Thymus (tissue), 11 donors: Measurements from ENCODE around the gene LRFN4. TPM values are rescaled to one million over a fixed set of nuclear protein-coding genes. Genes with fewer than 3 reads are reported as not detected.

Experiments
- DNase-seq, 9 donors: peaks; one replicate each; pipeline ENCODE4 v3.0.0-alpha.2; 2013; ENCODE audit warnings: low spot score in 9 of 9, low read depth in 6 of 9, missing footprints in 1 of 9
- H3K27ac ChIP-seq, 2 donors: one replicate each; pipeline ENCODE4 v1.5.1; 2013; ENCODE audit warnings: control low read depth in 1 of 2, low read depth in 1 of 2, low read length in 1 of 2, mild to moderate bottlenecking in 1 of 2, moderate library complexity in 1 of 2
- H3K27me3 ChIP-seq, 2 donors: one replicate each; pipeline ENCODE4 v1.5.1; 2013; ENCODE audit warnings: low read length in 1 of 2; ENCODE audit not compliant: control insufficient read depth in 2 of 2, insufficient read depth in 1 of 2
- H3K36me3 ChIP-seq, 2 donors: one replicate each; pipeline ENCODE4 v1.5.1; 2013; ENCODE audit warnings: low read length in 1 of 2, mild to moderate bottlenecking in 1 of 2, moderate library complexity in 1 of 2; ENCODE audit not compliant: control insufficient read depth in 2 of 2, insufficient read depth in 2 of 2
- H3K4me1 ChIP-seq, 2 donors: one replicate each; pipeline ENCODE4 v1.5.1; 2013; ENCODE audit warnings: low read length in 2 of 2; ENCODE audit not compliant: control insufficient read depth in 2 of 2, insufficient read depth in 2 of 2
- H3K4me3 ChIP-seq, 2 donors: one replicate each; pipeline ENCODE4 v1.5.1; 2013; ENCODE audit warnings: low read length in 2 of 2, control low read depth in 1 of 2, mild to moderate bottlenecking in 1 of 2
- H3K9me3 ChIP-seq, 2 donors: one replicate each; pipeline ENCODE4 v1.5.1; 2013; ENCODE audit warnings: low read length in 1 of 2, mild to moderate bottlenecking in 1 of 2; ENCODE audit not compliant: control insufficient read depth in 2 of 2, insufficient read depth in 1 of 2
- WGBS: extraction: QIAGEN DNeasy Blood & Tissue Kit; methylation state at CpG from one replicate; pipeline ENCODE4 v1.1.7; 2013; 5-methylcytosine and 5-hydroxymethylcytosine counted together
- polyA plus RNA-seq: library from polyadenylated mRNA; stranded (reverse); fragments of 200-250 nt; gene quantifications from one replicate; pipeline ENCODE4 v1.2.3, GENCODE V29; 2013
- total RNA-seq: library from RNA; stranded (reverse); fragments of 120-200 nt; gene quantifications from one replicate; pipeline ENCODE4 v1.2.4, GENCODE V29; 2013
- donor health status: healthy.

LRFN4 gene
- total and polyA plus RNA-seq, 2 donors: 10.7 to 20.1 TPM

DNA sequence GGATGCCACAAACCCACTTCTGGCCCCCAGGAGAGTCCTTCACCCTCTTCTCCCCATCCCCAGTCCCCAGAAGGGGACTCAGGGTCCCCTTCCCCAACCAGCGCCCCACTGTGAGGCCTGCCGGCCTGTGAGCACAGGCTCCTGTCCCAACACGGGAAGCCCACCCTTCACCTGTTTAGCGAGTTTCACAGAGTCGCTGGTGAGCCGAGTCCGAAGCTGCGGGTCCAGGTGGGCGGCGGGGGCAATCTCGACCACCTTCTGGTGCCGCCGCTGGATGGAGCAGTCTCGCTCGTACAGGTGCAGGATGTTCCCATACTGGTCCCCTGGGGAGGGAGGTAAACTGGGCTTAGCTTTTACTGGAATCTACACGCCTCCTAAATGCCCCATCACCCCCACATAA, 13.3 kb downstream of the LRFN4 start:
- no peak overlapping the region for H3K4me3 ChIP-seq

GRCh38 chr11:66870616-66871520, 14.0 kb downstream of the LRFN4 start:
- Histone ChIP-seq H3K4me1 (peaks cover 4 to 8% of the 10 kb centered on the region in 2 donors), H3K27ac (no peak overlapping the region), H3K9me3 (no peaks in the 10 kb centered on the region), H3K36me3 (no peaks in the 10 kb centered on the region), H3K27me3 (peaks cover 0 to 2% of the 10 kb centered on the region in 2 donors), H3K4me3 (no peak overlapping the region)
- WGBS: 97% methylated on average over 39 of the region's 39 CpGs
- no peak for DNase-seq

More for the DNA sequence above, 13.3 kb downstream of the LRFN4 start:
- Histone ChIP-seq H3K36me3 (no peaks in the 10 kb centered on the region), H3K27me3 (no peaks in the 10 kb centered on the region), H3K27ac (no peak overlapping the region), H3K9me3 (no peaks in the 10 kb centered on the region), H3K4me1 (peaks cover 4 to 8% of the 10 kb centered on the region in 2 donors)
- DNase-seq: no peak
- WGBS: 98% methylated on average over 16 of the region's 16 CpGs

GRCh38 chr11:66871521-66871901, 14.6 kb downstream of the LRFN4 start:
- Histone ChIP-seq H3K27ac (no peak overlapping the region), H3K36me3 (no peaks in the 10 kb centered on the region), H3K27me3 (peaks cover 0 to 2% of the 10 kb centered on the region in 2 donors), H3K4me3 (no peak overlapping the region), H3K9me3 (no peaks in the 10 kb centered on the region), H3K4me1 (peaks cover 4 to 8% of the 10 kb centered on the region in 2 donors)
- WGBS: 97% methylated on average over 18 of the region's 18 CpGs
- no peak for DNase-seq

GRCh38 chr11:66874232-66874631, 17.4 kb downstream of the LRFN4 start:
- DNase-seq: no peak
- H3K9me3 ChIP-seq: no peaks in the 10 kb centered on the region
- 92% methylated on average over 6 of the region's 6 CpGs for WGBS
- H3K27me3 ChIP-seq: peaks cover 0 to 2% of the 10 kb centered on the region in 2 donors
- H3K36me3 ChIP-seq: no peaks in the 10 kb centered on the region
- no peak overlapping the region for H3K27ac ChIP-seq
- H3K4me3 ChIP-seq: no peak overlapping the region
- peaks cover 0 to 2% of the 10 kb centered on the region in 2 donors for H3K4me1 ChIP-seq

DNA sequence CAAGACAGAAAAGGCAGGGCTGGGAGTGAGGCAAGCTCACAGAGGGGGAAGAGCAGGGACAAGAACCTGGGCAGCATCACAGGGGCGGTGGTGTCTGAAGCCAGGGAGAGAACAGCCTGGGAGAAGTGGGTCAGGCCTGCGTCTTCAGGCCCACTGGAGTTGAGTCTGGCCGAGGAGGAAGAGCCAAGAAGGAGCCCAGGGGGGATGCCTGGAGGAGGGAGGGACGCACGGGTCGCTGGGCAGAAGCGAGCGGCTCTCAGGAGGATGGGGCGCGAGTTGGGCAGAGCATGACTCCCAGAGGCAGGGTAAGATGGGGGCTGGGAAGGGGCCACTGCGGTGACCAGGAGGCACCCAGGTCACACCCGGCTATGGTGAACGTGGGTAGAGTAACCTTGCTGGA, 18.5 kb downstream of the LRFN4 start:
- H3K9me3 ChIP-seq: no peaks in the 10 kb centered on the region
- 96% methylated on average over 13 of the region's 13 CpGs for WGBS
- H3K4me1 ChIP-seq: peaks cover 4 to 12% of the 10 kb centered on the region in 2 donors
- H3K4me3 ChIP-seq: no peak overlapping the region
- H3K27ac ChIP-seq: no peak overlapping the region
- peaks cover 0 to 2% of the 10 kb centered on the region in 2 donors for H3K27me3 ChIP-seq
- no peaks in the 10 kb centered on the region for H3K36me3 ChIP-seq
- no peak for DNase-seq

DNA sequence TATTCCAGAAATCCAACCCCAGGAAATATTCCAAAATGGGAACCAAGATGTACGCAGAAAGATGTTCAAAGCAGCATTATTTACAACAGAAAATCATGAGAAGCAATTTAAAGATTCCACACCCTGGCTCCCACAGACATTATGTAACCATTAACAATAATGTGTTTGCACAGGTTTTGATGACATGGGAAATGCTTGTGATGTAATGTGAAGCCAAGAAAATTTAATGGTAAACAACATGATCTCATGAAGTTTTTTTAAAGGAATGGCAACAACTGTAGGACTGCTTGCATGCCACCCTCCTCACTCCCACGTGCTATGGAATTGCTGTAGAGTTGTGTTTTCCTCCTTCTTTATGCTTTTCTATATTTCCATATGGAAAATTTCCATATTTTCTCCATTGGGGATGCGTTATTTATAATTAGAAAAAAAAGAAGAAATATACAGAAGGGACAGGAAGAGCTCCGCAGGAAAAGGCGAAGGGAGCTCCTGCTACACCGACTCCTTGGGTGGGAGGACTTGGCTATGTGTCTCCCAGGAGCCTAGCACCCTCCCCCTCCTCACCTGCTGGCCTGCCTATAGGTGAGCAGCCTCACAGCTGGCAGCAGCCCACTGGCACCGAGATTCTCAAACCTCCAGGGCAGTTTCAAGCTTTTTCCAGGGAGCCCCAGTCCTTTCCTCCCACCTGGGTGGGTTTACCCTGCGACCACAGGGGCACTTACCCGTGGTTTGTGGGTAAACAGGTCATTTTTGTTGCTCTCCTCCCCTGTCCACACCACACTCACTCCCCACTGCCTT, 20.9 kb downstream of the LRFN4 start:
- Histone ChIP-seq H3K4me1 (peaks cover 16 to 28% of the 10 kb centered on the region in 2 donors), H3K9me3 (no peaks in the 10 kb centered on the region), H3K27ac (no peak overlapping the region), H3K27me3 (peaks cover 0 to 2% of the 10 kb centered on the region in 2 donors), H3K36me3 (no peaks in the 10 kb centered on the region), H3K4me3 (no peak overlapping the region)
- DNase-seq: no peak
- 92% methylated on average over 9 of the region's 9 CpGs for WGBS

DNA sequence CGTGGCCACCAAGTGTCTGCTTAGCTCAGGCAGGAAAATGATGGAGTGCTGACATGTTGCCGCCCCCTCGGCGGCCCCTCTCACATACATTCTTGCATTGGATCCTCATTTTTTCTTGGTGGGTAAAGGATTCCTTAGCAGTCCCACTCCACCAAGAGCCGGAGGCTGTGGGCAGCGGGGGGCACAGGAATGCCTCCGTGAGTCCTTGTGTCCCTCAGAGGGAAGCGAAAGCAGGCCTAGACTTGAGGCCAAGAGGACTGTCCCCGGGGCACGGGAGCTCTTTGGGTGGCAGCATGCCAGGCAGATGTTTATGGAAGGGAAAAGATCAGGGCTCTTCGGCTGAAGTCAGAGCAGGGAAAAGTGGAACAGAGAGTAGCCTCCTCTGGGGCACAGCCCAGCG, 21.6 kb downstream of the LRFN4 start:
- 96% methylated on average over 12 of the region's 12 CpGs for WGBS
- H3K4me1 ChIP-seq: peaks cover 17 to 30% of the 10 kb centered on the region in 2 donors
- no peak for DNase-seq
- no peak overlapping the region for H3K27ac ChIP-seq
- no peak overlapping the region for H3K4me3 ChIP-seq
- H3K36me3 ChIP-seq: no peaks in the 10 kb centered on the region
- H3K27me3 ChIP-seq: peaks cover 0 to 2% of the 10 kb centered on the region in 2 donors
- H3K9me3 ChIP-seq: no peaks in the 10 kb centered on the region

GRCh38 chr11:66879000-66879399, 22.1 kb downstream of the LRFN4 start:
- Histone ChIP-seq H3K36me3 (no peaks in the 10 kb centered on the region), H3K27me3 (peaks cover 0 to 2% of the 10 kb centered on the region in 2 donors), H3K27ac (no peak overlapping the region), H3K4me1 (peaks cover 17 to 30% of the 10 kb centered on the region in 2 donors), H3K4me3 (no peak overlapping the region), H3K9me3 (no peaks in the 10 kb centered on the region)
- DNase-seq: no peak
- WGBS: 94% methylated on average over 7 of the region's 7 CpGs

- no peak overlapping the region for H3K27ac ChIP-seq
- peaks cover 0 to 2% of the 10 kb centered on the region in 2 donors for H3K27me3 ChIP-seq
- 95% methylated on average over 9 of the region's 9 CpGs for WGBS
- H3K9me3 ChIP-seq: no peaks in the 10 kb centered on the region
- no peak overlapping the region for H3K4me3 ChIP-seq
- H3K36me3 ChIP-seq: no peaks in the 10 kb centered on the region
- H3K4me1 ChIP-seq: peaks cover 17 to 30% of the 10 kb centered on the region in 2 donors
- no peak for DNase-seq
Observed at GRCh38 chr11:66879583-66879982, 22.7 kb downstream of the LRFN4 start.
